ENCODE measurements around the gene CLSTN1.

DNA sequence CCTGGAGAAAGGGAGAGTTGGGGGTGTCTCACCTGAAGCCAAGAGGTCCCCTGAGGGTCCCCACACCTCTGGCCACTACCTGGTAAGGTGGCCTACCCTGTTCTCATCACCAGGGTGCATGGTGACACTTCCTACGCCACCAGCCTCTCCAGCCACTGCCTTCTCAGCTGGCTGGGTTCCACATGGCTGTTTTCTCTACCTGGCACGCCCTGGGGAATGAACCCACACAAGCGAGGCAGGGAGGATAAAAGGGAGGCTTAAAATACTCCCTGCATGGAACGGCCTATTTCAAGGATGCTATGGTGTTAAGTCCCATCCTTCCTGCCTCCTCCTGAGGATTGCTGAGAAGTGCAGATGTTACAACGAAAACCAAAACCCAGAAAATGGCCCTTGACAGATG is 87.5 kb downstream of the CLSTN1 start:
- TF ChIP-seq, protein P1, sequence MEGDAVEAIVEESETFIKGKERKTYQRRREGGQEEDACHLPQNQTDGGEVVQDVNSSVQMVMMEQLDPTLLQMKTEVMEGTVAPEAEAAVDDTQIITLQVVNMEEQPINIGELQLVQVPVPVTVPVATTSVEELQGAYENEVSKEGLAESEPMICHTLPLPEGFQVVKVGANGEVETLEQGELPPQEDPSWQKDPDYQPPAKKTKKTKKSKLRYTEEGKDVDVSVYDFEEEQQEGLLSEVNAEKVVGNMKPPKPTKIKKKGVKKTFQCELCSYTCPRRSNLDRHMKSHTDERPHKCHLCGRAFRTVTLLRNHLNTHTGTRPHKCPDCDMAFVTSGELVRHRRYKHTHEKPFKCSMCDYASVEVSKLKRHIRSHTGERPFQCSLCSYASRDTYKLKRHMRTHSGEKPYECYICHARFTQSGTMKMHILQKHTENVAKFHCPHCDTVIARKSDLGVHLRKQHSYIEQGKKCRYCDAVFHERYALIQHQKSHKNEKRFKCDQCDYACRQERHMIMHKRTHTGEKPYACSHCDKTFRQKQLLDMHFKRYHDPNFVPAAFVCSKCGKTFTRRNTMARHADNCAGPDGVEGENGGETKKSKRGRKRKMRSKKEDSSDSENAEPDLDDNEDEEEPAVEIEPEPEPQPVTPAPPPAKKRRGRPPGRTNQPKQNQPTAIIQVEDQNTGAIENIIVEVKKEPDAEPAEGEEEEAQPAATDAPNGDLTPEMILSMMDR (IDR thresholded peaks at IDR 0.05; ENCODE audit: low read length), result no peak
- no peak for TF ChIP-seq EZH2 (IDR thresholded peaks at IDR 0.05; ENCODE audit: borderline replicate concordance, low read length)

Data from OCI-LY1 (cell line).